HG03039 (cell line): ENCODE data around the gene ANKRD9.
"Not testable (repeated sequence)": the region's sequence is repeated elsewhere in the genome, so short reads cannot be mapped to it uniquely, and the experiment has no call there.

Experiments
- ATAC-seq: cut with Tn5 transposase; IDR thresholded peaks from one replicate; pipeline ENCODE4 v1.9.1; 2021; ENCODE audit warnings: mild to moderate bottlenecking, moderate library complexity; ENCODE audit not compliant: unreplicated experiment

ANKRD9 gene, protein sequence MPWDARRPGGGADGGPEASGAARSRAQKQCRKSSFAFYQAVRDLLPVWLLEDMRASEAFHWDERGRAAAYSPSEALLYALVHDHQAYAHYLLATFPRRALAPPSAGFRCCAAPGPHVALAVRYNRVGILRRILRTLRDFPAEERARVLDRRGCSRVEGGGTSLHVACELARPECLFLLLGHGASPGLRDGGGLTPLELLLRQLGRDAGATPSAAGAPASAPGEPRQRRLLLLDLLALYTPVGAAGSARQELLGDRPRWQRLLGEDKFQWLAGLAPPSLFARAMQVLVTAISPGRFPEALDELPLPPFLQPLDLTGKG

DNA sequence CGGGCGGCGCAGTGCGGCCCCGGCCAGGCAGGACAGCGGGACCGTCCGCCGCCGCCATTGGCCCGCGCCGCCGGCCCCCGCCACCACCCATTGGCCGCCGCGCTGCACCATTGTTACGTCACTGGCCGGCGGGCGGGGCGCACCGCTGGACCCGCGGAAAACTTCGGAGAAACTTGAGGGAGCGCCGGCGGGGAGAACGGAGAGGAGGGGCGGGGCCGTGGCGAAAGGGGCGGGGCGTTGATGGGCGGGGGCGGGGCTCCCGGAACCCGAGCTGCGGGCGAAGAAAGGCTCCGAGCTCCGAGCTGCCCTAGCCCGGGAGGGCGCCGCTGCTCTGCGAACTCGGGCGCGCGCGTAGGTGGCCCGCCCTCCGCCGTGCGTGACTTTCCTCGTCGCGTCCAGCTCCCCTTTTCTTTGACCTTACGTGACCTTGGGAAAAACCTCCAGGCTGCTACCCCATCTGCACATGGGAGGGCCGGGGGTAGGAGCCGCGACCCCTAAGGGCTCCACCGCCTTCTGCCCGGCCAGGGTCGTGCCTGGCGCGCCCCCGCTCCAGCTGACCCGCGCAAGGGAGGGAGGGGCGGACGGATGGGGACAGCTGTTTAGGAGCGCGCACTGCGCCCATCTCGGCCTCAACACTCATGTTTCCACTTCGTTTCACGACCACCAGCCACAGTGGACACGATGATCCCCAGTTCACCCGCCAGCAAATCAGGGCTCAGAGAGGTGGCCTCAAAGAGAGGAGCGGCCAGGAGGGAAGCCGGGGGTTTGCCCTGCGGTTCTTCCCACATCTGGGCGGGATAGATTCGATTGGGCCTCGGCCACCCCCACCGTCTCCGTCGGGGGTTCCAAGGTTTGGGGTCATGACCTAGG is at the start of gene ANKRD9:
Gene ANKRD9 (minus strand): TSS at position 31 of the 870 bp plus-strand sequence. CDS start 1,887 bp downstream, outside the sequence.
- peak; percentile 74 for ATAC-seq

- no peak for ATAC-seq
These were observed 49.0 kb upstream of the ANKRD9 start for GRCh38 chr14:102558556-102558955.

DNA sequence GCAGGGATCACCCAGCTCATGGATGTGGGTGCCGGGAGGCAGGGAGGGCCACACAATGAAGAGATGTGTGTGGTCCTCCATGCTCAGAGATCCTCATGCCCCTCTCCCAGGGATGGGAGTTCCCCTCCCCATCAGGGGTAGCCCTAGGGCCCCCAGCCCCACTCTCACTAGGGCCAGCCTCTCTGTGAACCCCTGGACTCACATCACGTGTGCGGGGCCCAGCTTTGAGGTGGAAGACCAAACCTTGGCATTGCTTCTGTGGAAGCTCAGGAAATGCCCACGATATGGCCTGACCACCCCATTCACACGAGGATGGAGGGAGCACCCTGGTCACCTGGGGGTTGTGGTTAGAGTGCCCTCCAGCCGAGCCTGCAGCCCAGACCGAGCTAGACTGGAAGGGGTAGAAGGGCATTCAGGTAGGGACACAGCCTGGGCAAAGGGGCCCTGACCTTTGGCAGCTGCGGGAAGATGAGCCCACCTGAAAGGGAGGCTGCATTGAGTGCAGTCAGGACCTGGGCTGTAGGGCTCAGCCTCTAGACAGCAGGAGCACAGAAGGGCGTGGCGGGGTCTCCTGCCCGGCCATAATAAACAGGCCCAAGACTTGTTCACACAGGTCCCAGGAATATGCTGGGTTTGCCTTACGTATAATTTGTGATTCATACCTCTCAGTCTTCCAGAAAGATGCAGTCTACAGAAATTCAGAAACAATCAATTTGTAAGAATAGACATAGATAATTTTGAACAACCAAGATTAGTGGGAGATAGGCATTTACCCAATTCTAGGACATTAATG is 48.1 kb upstream of the ANKRD9 start:
- ATAC-seq = no peak

- ATAC-seq = no peak
These were observed 46.6 kb upstream of the ANKRD9 start for GRCh38 chr14:102556098-102556677.

GRCh38 chr14:102554821-102555819 is 45.5 kb upstream of the ANKRD9 start:
- no peak for ATAC-seq

- no peak for ATAC-seq
These were observed 42.6 kb upstream of the ANKRD9 start for GRCh38 chr14:102551995-102552705.

GRCh38 chr14:102550927-102551401 is 41.4 kb upstream of the ANKRD9 start:
- not testable (repeated sequence) for ATAC-seq

DNA sequence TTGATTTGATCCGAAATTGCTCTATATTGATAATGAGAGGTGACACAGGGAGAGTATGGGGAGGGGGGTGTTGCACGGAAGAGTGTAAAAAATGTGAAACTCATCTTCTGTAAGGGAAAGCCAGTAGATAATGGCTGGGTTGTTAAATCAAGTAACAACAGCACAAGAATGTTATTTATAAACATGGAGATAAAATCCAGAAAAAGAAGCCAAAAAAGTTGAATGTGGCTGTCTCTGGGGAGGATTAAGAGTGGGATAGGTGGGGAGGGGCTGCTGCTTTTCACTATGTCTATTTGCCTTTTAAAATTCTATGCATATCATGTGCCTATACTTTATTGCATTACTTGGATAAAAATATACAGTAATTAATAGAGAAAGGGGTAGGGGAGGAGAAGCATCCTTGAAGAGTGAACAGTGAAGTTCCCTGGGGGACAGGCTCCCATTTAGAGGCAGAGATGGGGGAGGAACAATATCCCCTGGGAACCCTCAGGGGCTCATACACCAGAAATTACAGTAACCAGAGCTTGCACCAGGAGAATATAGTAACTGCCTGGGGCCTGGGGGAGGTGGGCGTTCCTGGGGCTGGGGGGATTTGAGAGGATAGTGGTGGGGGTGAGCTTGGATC is 39.2 kb upstream of the ANKRD9 start:
- ATAC-seq = no peak

GRCh38 chr14:102545461-102546265 is 36.1 kb upstream of the ANKRD9 start:
- ATAC-seq = no peak

DNA sequence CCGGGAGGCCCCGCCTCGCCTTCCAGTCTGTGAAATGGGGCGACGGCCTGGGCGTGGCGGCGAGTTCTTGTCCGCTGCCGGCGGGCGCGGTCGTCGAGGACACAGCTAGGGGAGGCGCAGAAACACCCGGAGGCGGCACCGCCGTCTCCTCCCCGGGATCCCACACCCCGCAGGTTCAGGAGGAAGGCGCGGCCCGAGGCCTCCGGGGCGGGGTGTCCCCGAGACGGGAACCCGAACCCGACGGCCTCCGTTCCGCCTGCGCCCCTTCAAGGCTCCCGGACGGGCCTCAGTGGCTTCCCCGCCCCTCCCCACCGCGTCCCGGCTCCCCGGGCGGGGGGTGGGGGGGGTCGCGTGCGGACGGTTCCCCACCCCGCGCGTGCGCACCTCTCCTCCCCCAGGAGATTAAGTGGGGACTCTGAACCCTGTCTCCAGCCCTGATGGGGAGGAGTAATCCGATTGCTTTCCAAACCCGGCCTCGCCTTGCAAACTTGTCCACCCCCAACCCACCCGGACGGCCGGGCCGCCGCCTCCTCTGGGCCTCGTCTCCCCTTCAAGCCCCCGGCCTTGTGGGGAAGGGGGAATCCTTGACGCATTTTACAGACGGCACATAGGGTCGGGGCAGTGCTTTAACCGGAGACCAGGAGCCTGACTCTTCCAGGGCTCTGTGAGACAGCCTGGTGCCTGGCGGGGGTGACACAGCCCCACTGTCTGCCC is 35.3 kb upstream of the ANKRD9 start:
- no peak for ATAC-seq

GRCh38 chr14:102544046-102544746 is 34.6 kb upstream of the ANKRD9 start:
- ATAC-seq = no peak

GRCh38 chr14:102541771-102542170 is 32.2 kb upstream of the ANKRD9 start:
- ATAC-seq = no peak

DNA sequence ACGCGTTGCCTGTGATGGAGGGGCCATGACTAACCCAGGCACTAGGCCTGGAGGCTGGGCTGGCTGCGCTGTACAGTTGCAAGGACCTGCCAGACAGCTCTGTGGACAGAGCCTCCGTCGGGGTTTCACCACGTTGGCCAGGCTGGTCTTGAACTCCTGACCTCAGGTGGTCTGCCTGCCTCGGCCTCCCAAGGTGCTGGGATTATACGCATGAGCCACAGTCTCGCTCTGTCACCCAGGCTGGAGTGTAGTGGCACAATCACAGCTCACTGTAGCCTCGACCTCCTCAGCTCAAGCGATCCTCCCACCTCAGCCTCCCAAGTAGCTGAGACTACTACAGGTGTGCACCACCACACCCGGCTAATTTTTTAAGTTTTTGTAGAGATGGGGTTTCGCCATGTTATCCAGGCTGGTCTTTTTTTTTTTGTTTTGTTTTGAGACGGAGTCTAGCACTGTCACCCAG is 31.5 kb upstream of the ANKRD9 start:
- not testable (repeated sequence) for ATAC-seq

DNA sequence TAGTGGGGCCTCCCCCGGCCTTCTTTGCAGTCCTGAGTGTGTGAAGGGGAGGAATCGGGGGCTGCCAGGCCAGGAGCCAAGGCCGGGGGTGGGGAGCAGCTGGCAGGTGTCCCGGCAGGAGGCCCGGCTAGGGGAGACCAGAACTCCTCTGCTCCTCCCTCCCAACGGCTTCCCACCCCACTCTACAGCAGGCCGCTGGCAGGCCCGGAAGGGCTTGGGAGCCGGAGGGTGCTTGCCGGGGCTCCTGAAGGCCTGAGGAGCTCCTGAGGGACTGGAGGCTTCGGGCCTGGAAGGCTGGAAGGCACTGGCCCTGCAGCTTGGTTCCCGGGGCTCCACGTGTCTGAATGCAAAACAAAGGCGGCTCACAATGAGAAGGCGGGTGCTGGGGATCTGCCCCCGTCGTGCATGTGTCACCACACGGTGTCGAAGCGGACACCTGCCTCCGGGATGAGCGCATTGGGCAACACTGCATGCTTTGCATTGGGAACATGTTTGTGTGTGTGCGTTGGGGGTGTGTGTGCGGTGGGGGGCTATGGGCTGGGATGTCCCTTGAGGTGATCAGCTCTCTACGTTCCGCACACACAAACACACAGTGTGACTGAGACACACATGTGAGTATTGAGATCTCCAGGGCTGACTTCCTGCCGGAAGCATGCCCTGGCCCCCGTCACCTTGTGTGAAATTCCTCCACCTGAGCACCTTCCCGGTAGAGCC is 30.9 kb upstream of the ANKRD9 start:
- ATAC-seq = no peak

DNA sequence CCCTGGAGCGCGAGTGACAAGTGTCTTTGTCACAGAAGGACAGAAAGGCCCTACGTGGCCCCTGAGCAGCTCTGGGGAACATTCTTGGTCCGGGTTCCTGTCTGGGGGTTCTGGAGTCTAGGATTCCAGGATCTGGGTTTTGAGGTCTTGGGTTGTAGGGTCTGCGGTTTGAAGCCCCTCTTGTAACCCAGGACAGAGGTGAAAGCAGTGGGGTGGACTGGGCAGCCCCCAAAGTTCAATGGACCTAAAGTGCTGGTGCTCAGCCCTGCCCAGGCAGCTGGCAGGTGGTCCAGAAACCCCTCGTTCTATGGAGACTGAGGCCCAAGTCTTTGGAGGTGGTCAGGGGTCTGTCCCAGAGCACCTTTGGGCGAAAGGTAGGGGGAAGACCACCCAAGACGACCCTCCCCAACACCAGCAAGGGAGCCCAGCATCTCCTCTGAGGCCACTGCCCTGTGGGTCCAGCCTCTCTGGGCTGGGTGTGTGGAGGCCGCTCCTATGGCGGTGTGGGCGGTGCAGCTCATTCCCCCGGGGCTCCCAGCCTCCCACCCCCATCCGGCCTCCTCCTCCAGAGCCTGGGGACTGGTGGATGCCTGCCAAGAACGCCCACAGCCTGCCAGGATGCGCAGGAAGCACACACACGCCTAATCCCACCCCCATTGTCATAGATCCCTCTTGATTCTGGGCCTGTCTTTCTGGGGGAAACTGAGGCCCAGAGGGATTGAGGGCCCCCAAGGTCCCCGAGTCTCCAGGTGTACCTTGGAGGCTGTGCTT is 30.2 kb upstream of the ANKRD9 start:
- ATAC-seq = no peak
